HUES64 (cell line): ENCODE data around the gene LRRC51.
A peak's percentile ranks its signal among the peaks of the same experiment; 100 is the strongest.

Source experiments
- H3K27ac ChIP-seq: 2 replicates; pipeline ENCODE4 v1.7.0; 2013; ENCODE audit warnings: low read depth, low read length, inconsistent platforms
- H3K27me3 ChIP-seq: 2 replicates; pipeline ENCODE4 v1.6.1; 2013; ENCODE audit warnings: mild to moderate bottlenecking, low read length; ENCODE audit not compliant: insufficient read depth
- H3K36me3 ChIP-seq: 2 replicates; pipeline ENCODE4 v1.6.1; 2013; ENCODE audit warnings: mild to moderate bottlenecking, low read length; ENCODE audit not compliant: insufficient read depth
- H3K4me1 ChIP-seq: 2 replicates; pipeline ENCODE4 v1.6.1; 2013; ENCODE audit warnings: mild to moderate bottlenecking, low read length, moderate library complexity; ENCODE audit not compliant: insufficient read depth
- H3K4me3 ChIP-seq: 2 replicates; pipeline ENCODE4 v1.5.1; 2013; ENCODE audit warnings: mild to moderate bottlenecking, low read length, moderate library complexity
- H3K9ac ChIP-seq: 2 replicates; pipeline ENCODE4 v1.6.1; 2013; ENCODE audit warnings: mild to moderate bottlenecking, low read depth, low read length
- H3K9me3 ChIP-seq: 2 replicates; pipeline ENCODE4 v1.6.1; 2013; ENCODE audit warnings: low read depth, low read length; ENCODE audit not compliant: insufficient read depth
- WGBS: fragments of 150-250, 120-280 bp; methylation state at CpG from one replicate; pipeline ENCODE4 v1.1.7; 2013; ENCODE audit warnings: missing lambda C conversion rate; 5-methylcytosine and 5-hydroxymethylcytosine counted together

Gene LRRC51

DNA sequence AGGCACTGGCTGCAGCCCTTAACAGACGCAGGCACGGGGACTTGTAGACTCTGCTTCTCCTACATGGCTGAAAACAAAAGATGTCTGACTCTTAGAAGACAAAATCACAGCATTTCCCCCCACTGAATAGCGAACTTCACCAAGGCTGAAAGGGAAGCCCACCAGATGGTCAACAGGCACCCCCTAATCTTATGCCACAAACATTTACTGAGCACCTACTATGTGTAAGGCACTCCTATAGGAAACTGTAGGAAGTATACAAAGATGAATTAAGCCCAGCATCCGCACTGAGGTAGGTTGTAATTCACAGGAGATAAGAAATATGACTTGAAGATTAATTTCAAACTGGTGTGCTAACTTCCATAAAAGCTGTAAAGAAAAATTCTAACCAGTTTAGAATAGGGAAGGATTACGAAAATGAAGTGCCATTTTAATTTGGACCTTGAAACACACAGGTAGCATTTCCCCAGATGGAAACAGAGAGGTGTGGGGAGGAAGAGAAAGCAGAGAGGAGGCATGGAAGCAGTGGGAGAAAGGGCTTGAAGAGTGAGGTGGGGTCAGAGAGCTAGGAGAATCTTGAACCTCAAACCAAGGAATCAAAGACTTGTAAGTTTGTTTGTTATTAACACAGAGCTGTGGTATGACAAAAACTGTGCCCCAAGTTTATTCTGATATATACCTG, 38.4 kb upstream of the LRRC51 start:
- Histone ChIP-seq H3K27ac (peak overlapping the region; percentile 98), H3K9me3 (no peaks in the 10 kb centered on the region), H3K4me3 (peak overlapping the region; percentile 62), H3K9ac (peak overlapping the region; percentile 68), H3K36me3 (no peaks in the 10 kb centered on the region), H3K4me1 (peaks cover 46% of the 10 kb centered on the region), H3K27me3 (no peaks in the 10 kb centered on the region)
- 43% methylated on average over 4 of the region's 5 CpGs for WGBS

DNA sequence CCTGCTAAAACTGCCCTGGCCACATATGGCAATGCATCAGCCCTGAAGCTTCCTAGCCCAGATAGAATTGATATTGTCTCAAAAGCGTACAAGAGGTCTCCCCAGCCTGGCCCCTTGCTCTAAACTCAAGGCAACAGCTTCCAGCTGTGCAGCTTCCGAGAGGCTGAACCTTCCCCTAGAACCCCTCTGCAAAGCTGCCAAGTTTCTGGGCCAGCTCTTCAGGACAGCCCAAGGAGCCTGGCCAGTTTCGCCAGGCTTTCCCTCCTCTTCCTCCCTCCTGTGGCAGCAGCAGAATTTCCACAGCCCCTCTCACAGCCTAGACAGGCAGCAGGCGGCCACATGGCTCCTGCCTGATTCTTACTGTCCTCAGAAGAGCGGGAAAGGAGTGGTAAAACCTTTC, 34.8 kb upstream of the LRRC51 start:
- Histone ChIP-seq H3K9ac (no peak overlapping the region), H3K27me3 (no peaks in the 10 kb centered on the region), H3K4me3 (no peak overlapping the region), H3K9me3 (no peaks in the 10 kb centered on the region), H3K27ac (no peak overlapping the region), H3K4me1 (peaks cover 23% of the 10 kb centered on the region), H3K36me3 (no peaks in the 10 kb centered on the region)
- 85% methylated on average over 5 of the region's 5 CpGs for WGBS

DNA sequence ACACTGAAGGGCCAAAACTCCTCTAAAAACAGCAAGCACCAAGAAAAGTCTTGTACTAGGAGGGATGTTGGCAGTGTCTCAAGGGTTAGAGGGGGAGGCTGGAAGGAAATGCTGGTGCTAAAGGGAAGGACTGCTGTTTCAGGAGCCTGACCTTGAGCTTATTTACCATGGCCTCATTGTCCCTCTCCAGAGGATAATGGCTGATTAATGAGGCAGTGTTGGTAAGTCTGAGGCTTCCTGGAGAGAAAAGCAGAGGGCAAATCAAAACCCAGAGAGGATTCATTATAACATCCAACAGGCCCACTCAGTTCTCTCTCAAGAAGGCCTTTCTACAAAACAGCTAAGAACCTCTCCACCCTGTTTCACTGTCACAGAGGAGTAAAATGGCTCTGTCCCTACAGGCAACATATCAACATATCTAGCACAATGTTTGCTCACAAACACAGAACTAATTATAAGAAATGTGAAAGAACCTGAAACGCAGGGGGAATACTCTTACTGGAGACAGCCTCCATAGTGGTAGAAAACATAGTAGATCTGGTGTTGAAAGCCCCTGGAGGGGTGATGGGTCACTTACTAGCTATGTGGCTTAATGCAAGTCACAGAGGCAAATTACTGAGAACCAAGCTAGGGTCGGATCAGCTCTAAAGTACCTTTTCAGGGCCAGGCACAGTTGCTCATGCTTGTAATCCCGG, 31.7 kb upstream of the LRRC51 start:
- Histone ChIP-seq H3K27me3 (no peaks in the 10 kb centered on the region), H3K36me3 (peaks cover 3% of the 10 kb centered on the region; the same call in 1 of the 2 replicates), H3K4me1 (peaks cover 8% of the 10 kb centered on the region; the same call in 1 of the 2 replicates), H3K27ac (peak overlapping the region; percentile 48; the same call in 1 of the 2 replicates), H3K9me3 (no peaks in the 10 kb centered on the region), H3K9ac (no peak overlapping the region), H3K4me3 (no peak overlapping the region)
- WGBS, result 84% methylated on average over 3 of the region's 3 CpGs

DNA sequence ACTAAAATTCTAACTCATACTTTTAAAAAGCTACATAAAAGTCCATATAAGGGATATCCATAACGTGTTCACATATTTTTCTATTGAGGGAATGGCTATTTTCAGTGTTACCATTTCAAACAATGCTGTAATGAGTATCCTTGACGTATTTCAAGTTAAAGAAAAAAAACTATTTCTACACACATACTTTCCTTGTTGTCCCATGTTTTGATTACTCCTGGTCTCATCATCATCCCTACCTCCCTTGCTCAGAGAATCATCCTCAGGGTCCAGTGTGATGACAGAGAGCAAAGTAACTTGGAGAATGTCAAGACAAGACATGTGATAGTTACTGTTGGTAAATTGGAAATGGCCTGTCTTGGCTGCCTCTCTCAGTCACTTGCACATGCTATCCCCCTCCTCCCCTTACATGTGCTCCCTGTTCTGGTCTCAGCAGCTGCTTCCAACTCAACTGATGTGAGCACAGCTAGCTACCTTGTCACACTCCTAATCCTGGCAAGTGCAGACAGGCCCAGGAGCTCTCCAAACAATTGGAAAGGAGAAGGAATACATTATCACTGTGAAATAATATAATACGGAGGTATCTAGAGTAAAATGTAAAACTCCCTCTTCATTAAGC, 22.1 kb upstream of the LRRC51 start:
- no peaks in the 10 kb centered on the region; the same call in 1 of the 2 replicates for H3K4me1 ChIP-seq
- H3K27me3 ChIP-seq, result no peaks in the 10 kb centered on the region
- H3K36me3 ChIP-seq, result peaks cover 16% of the 10 kb centered on the region
- WGBS, result 100% methylated on average over 2 of the region's 3 CpGs
- H3K27ac ChIP-seq, result no peak overlapping the region
- no peak overlapping the region for H3K4me3 ChIP-seq
- no peak overlapping the region for H3K9ac ChIP-seq
- H3K9me3 ChIP-seq, result no peaks in the 10 kb centered on the region

DNA sequence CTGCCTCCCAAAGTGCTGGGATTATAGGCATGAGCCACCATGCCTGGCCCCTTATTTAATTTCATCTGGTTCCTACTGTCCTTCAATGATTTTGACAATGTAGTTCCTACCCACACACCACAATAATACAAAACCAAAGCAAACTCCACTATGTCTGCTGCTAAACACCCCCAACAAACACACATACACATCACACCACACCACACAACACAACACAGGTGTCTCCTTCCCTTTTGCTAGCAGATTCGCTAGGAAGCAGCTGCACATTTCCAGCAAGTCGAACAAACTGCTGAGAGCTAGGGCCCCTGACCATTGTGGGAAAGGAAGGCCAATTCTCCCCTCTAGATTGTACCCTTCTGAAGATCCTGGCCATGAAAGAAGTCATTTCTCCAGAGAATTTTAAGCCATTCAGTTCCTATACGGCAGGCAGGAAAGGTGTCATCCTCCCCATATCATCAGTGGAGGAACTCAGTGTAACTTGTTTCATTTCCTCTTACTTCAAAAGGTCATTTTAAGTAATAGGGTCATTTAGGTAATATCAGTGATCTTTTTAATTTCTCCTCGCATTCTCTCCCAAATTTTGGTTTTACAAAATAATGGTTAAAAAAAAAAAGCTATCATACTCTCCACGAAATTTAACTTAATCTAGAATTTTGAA, 18.8 kb upstream of the LRRC51 start:
- no peaks in the 10 kb centered on the region for H3K9me3 ChIP-seq
- H3K27ac ChIP-seq, result no peak overlapping the region
- no peak overlapping the region for H3K9ac ChIP-seq
- no peak overlapping the region for H3K4me3 ChIP-seq
- no peaks in the 10 kb centered on the region for H3K27me3 ChIP-seq
- H3K4me1 ChIP-seq, result peaks cover under 1% of the 10 kb centered on the region; the same call in 1 of the 2 replicates
- peaks cover 31% of the 10 kb centered on the region for H3K36me3 ChIP-seq
- 91% methylated on average over 4 of the region's 5 CpGs for WGBS

DNA sequence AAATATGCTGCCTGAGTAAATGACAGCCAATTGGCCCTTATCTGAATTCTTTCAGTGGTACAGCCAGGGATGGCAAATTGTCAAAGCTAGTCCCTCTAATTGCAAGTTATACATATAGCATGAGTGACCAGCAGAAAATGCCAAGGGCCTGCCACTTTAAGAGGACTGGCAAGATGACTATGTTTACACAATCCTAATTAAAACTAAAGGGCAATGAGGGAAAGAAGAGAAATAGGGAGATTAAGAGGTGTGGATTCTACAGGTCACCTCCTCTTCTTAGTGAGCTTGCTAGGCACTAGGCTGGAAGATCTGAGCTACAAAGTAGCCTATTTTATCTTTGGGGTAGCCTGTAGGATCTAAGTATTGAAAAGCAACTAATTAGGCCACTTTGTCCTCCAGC, 13.8 kb upstream of the LRRC51 start:
- no peak overlapping the region; the same call in 1 of the 2 replicates for H3K27ac ChIP-seq
- H3K27me3 ChIP-seq, result no peaks in the 10 kb centered on the region
- H3K4me1 ChIP-seq, result peaks cover 33% of the 10 kb centered on the region
- no peak overlapping the region for H3K4me3 ChIP-seq
- H3K36me3 ChIP-seq, result peaks cover 31% of the 10 kb centered on the region
- no peak overlapping the region for H3K9ac ChIP-seq
- H3K9me3 ChIP-seq, result no peaks in the 10 kb centered on the region

DNA sequence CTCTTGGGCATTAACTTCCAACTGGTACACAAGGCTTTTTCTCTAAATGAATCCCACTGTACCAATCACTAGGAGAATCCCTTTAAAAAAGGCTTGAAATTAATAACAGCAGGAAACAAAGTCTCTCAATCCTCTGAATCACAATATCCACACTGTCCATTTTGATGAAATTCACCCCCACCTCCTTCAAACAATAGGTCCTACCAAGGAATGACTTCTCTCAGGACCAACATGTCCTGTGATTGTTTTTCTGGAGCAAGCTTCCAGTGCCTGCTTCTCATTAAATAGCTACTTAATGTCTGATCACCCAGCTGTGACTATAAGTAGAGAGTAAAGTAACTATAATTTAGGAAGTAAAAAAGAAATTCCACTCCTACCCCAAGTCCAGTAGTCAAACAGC, 13.4 kb upstream of the LRRC51 start:
- Histone ChIP-seq H3K4me1 (peaks cover 37% of the 10 kb centered on the region), H3K4me3 (no peak overlapping the region), H3K36me3 (peaks cover 31% of the 10 kb centered on the region)

DNA sequence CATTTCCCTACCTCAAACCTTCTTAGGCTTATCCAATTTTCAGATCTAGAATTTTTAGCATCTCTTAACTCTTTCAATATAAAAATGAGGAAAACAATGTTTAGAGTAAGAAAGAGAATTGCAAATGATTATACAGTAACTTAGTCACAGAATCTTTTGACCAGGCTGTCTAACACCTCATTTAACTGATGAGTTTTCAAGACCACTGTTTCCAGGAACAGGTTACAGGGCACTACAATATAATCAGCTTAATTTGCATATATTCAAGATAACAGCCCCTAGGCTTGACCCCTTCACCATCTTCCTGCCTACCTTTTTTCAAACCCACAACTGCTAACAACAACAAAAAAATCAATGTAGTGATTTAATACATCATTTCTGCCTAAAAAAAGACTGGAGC, 13.0 kb upstream of the LRRC51 start:
- no peaks in the 10 kb centered on the region for H3K9me3 ChIP-seq
- H3K27ac ChIP-seq, result no peak overlapping the region
- peaks cover 38% of the 10 kb centered on the region for H3K4me1 ChIP-seq
- H3K27me3 ChIP-seq, result no peaks in the 10 kb centered on the region
- H3K9ac ChIP-seq, result no peak overlapping the region
- H3K36me3 ChIP-seq, result peaks cover 31% of the 10 kb centered on the region
- no peak overlapping the region for H3K4me3 ChIP-seq

More for the DNA sequence above, 13.4 kb upstream of the LRRC51 start:
- no peak overlapping the region for H3K9ac ChIP-seq
- no peak overlapping the region for H3K27ac ChIP-seq
- no peaks in the 10 kb centered on the region for H3K9me3 ChIP-seq
- no peaks in the 10 kb centered on the region for H3K27me3 ChIP-seq

DNA sequence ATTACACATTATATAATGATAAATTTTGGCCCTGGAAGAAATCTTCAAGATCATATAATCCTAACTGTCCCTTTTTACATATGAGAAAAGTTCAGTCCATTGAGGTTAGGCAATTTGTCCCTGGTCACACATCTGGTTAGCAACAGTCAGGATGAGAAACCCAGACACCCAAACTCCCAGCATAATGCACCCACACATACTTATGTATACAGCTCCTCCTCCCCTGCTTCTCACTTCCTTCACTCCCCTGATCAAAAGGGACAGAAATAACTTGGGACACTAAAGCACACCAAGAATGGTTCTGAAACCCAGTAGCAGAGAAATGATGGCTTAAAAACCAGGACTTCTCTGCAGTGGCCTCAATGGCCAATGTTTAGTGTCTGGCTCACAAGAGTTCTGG, 11.4 kb upstream of the LRRC51 start:
- Histone ChIP-seq H3K4me1 (peaks cover 38% of the 10 kb centered on the region), H3K36me3 (peaks cover 26% of the 10 kb centered on the region), H3K27ac (no peak overlapping the region; the same call in 1 of the 2 replicates), H3K9ac (no peak overlapping the region), H3K9me3 (no peaks in the 10 kb centered on the region), H3K4me3 (no peak overlapping the region), H3K27me3 (no peaks in the 10 kb centered on the region)

DNA sequence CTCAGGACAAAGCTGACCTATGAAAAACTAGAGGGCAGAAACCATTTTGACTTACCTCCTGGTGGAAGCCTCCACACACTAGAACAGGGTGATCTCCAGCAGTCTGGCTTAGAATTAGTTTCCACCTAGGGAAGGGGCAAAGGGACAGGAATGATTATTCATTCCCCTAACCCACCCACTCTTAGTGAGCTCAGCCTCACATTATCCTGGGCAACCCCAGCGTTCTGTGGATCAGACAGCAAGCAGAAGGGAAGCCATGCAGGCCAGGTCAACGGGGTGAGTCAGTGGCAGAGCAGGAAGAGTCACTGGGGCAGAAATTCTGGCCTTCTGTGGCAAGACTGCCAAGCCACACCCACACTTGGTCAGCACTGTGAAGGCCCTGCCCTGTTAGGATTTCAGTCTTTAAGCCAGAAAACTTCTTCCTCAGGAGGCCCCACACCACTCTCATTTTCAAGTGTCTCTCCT, 10.8 kb upstream of the LRRC51 start:
- Histone ChIP-seq H3K36me3 (peaks cover 25% of the 10 kb centered on the region), H3K4me3 (no peak overlapping the region), H3K9ac (no peak overlapping the region), H3K9me3 (no peaks in the 10 kb centered on the region), H3K4me1 (peaks cover 38% of the 10 kb centered on the region), H3K27ac (peak overlapping the region; percentile 4; the same call in 1 of the 2 replicates), H3K27me3 (no peaks in the 10 kb centered on the region)
- WGBS, result 48% methylated on average over 2 of the region's 2 CpGs

DNA sequence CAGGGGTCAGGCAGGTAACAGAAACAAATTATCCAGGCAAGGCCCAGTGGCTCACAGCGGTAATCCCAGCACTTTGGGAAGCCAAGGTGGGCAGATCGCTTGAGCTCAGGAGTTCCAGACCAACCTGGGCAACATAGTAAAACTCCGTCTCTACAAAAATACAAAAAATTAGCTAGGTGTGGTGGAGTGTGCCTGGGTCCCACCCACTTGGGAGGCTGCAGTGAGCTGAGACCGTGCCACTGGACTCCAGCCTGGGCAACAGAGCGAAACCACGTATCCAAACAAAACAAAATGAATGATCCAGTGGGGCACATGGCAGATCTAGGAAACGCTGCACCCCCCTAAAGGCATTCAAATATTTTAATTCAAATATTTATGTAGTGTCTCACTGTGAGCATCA, 10.2 kb upstream of the LRRC51 start:
- Histone ChIP-seq H3K9me3 (no peaks in the 10 kb centered on the region), H3K4me1 (peaks cover 41% of the 10 kb centered on the region), H3K4me3 (no peak overlapping the region), H3K9ac (peak overlapping the region; percentile 17; the same call in 1 of the 2 replicates), H3K27ac (no peak overlapping the region), H3K36me3 (peaks cover 22% of the 10 kb centered on the region), H3K27me3 (no peaks in the 10 kb centered on the region)
- WGBS, result 94% methylated on average over 6 of the region's 7 CpGs
